WTC11 (cell line): ENCODE measurements around the gene ICA1. TPM values are rescaled to one million over a fixed set of nuclear protein-coding genes. Genes with fewer than 3 reads are reported as not detected.

Source experiments
- ATAC-seq: fragments of 200-7000 bp; cut with Tn5 transposase; 2 replicates; pipeline ENCODE4 v1.10.0; 2021; ENCODE audit warnings: mild to moderate bottlenecking, moderate library complexity
- CTCF ChIA-PET: fragments of 300-600 bp; sonication (Branson Sonifier 250); formaldehyde crosslinking; loops from one replicate; lab custom pipeline; 2021; ENCODE audit warnings: antibody characterized with exemption; lab: Charles Lee
- POLR2A ChIA-PET: fragments of 350-600 bp; sonication (Branson Sonifier 250); formaldehyde crosslinking; loops from one replicate; lab custom pipeline; 2021; ENCODE audit warnings: antibody characterized with exemption; lab: Charles Lee
- DNase-seq: peaks from one replicate; pipeline ENCODE4 v3.0.0; 2021; ENCODE audit warnings: low spot score
- H3K27ac Mint-ChIP-seq: 2 replicates; pipeline ENCODE4 v1.8.0; 2021; ENCODE audit warnings: mixed read lengths
- H3K27me3 Mint-ChIP-seq: 2 replicates; pipeline ENCODE4 v1.8.0; 2021; ENCODE audit warnings: low read depth, mild to moderate bottlenecking, moderate library complexity, mixed read lengths
- H3K36me3 Mint-ChIP-seq: 2 replicates; pipeline ENCODE4 v1.8.0; 2021; ENCODE audit warnings: mixed read lengths
- H3K4me1 Mint-ChIP-seq: 2 replicates; pipeline ENCODE4 v1.8.0; 2022; ENCODE audit warnings: mixed read lengths
- H3K4me3 Mint-ChIP-seq: 2 replicates; pipeline ENCODE4 v1.8.0; 2021; ENCODE audit warnings: mild to moderate bottlenecking, moderate library complexity, mixed read lengths
- H3K9me3 Mint-ChIP-seq: 2 replicates; pipeline ENCODE4 v1.8.0; 2021; ENCODE audit warnings: mixed read lengths
- CREB1 ChIP-seq: sonication (generic); formaldehyde crosslinking; IDR thresholded peaks from 2 replicates; pipeline ENCODE4 v1.8.0; 2023; ENCODE audit warnings: mild to moderate bottlenecking, missing genetic modification reagents
- HMGA2 ChIP-seq: fragments of 250-450 bp; sonication (Bioruptor Pico); IDR thresholded peaks from 2 replicates; pipeline ENCODE4 v1.4.0; 2021; ENCODE audit warnings: mild to moderate bottlenecking, moderate library complexity
- KAT7 ChIP-seq: sonication (generic); formaldehyde crosslinking; IDR thresholded peaks from 2 replicates; pipeline ENCODE4 v1.8.1; 2023; ENCODE audit warnings: missing genetic modification reagents, mild to moderate bottlenecking, borderline replicate concordance
- MXD4 ChIP-seq: fragments of 250-450 bp; sonication (Bioruptor Pico); IDR thresholded peaks from 2 replicates; pipeline ENCODE4 v1.8.0; 2021; ENCODE audit warnings: mild to moderate bottlenecking, moderate library complexity, borderline replicate concordance
- SMAD4 ChIP-seq: sonication (generic); formaldehyde crosslinking; IDR thresholded peaks from 2 replicates; pipeline ENCODE4 v1.8.0; 2022; ENCODE audit warnings: mild to moderate bottlenecking, missing genetic modification reagents
- SP1 ChIP-seq: sonication (generic); formaldehyde crosslinking; conservative IDR thresholded peaks from 2 replicates; pipeline ENCODE4 v1.8.1; 2022; ENCODE audit warnings: missing genetic modification reagents
- TCF7 ChIP-seq: sonication (generic); formaldehyde crosslinking; IDR thresholded peaks from 2 replicates; pipeline ENCODE4 v1.8.0; 2022; ENCODE audit warnings: mild to moderate bottlenecking, low read depth, missing genetic modification reagents, moderate library complexity
- TP53 ChIP-seq: sonication (generic); formaldehyde crosslinking; IDR thresholded peaks from 2 replicates; pipeline ENCODE4 v1.8.1; 2023; ENCODE audit warnings: mild to moderate bottlenecking, missing genetic modification reagents
- ZNF232 ChIP-seq: sonication (generic); formaldehyde crosslinking; IDR thresholded peaks from 2 replicates; pipeline ENCODE4 v1.8.0; 2022; ENCODE audit warnings: mild to moderate bottlenecking, missing genetic modification reagents
- total RNA-seq: library from RNA; stranded (reverse); gene quantifications from 3 replicates; pipeline ENCODE4 v1.2.3, GENCODE V29; 2021
- TF ChIP-seq, protein P1 (sequence below): sonication (generic); formaldehyde crosslinking; IDR thresholded peaks from 2 replicates; pipeline ENCODE4 v1.8.0; 2022; ENCODE audit warnings: mild to moderate bottlenecking, missing genetic modification reagents
- TF ChIP-seq, protein P2 (sequence below): sonication (generic); formaldehyde crosslinking; conservative IDR thresholded peaks from 2 replicates; pipeline ENCODE4 v1.8.1; 2023; ENCODE audit warnings: mild to moderate bottlenecking, low read depth, missing genetic modification reagents, moderate library complexity
- TF ChIP-seq, protein P3 (sequence below): sonication (generic); formaldehyde crosslinking; IDR thresholded peaks from 2 replicates; pipeline ENCODE4 v1.8.1; 2022; ENCODE audit warnings: low read depth, missing genetic modification reagents, borderline replicate concordance
- TF ChIP-seq, protein P4 (sequence below): fragments of 250-450 bp; sonication (Bioruptor Pico); IDR thresholded peaks from 2 replicates; pipeline ENCODE4 v1.8.0; 2021; ENCODE audit warnings: mild to moderate bottlenecking
- TF ChIP-seq, protein P5 (sequence below): fragments of 250-450 bp; sonication (Bioruptor Pico); IDR thresholded peaks from 2 replicates; pipeline ENCODE4 v1.9.0; 2021; ENCODE audit warnings: moderate library complexity, mild to moderate bottlenecking, inconsistent platforms, borderline replicate concordance
- TF ChIP-seq, protein P6 (sequence below): sonication (generic); formaldehyde crosslinking; IDR thresholded peaks from 2 replicates; pipeline ENCODE4 v1.8.0; 2022; ENCODE audit warnings: mild to moderate bottlenecking, missing genetic modification reagents
- TF ChIP-seq, protein P7 (sequence below): sonication (generic); formaldehyde crosslinking; IDR thresholded peaks from 2 replicates; pipeline ENCODE4 v1.8.0; 2022; ENCODE audit warnings: mild to moderate bottlenecking, missing genetic modification reagents

Gene ICA1
- total RNA-seq, 1 experiment from 2014 or later: 31.2 TPM

DNA sequence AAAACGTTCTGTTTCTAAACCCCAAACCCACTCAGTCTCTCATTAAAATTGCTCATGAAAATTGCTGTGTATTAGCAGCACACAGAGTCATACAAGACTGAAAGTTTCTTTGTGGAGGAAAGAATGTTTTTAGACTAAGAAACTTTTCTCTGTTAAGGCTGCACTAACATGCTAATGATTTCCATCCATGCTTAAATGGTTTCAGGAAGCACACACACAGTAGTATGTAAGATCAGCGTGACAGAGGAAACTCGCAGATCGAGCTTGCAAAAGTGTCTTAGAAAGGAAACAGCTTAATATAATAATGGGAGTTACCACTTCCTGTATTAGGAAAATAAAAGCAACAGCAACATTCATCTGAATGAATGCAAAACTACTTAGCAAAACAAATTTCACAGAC, 112.7 kb downstream of the ICA1 start:
- ChIA-PET CTCF (no interaction called here), POLR2A (interaction anchor here (0.5 kb wide), 1 partner anchor 25 kb away, joined by 3 read pairs; no protein-coding TSS in a partner anchor)
- Mint-ChIP-seq H3K4me3 (no peak overlapping the region), H3K4me1 (peaks cover 41% of the 10 kb centered on the region), H3K27ac (no peak overlapping the region)
- TF ChIP-seq, protein P1, sequence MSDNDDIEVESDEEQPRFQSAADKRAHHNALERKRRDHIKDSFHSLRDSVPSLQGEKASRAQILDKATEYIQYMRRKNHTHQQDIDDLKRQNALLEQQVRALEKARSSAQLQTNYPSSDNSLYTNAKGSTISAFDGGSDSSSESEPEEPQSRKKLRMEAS (CRISPR knock-in tag): no peak
- TF ChIP-seq, protein P2, sequence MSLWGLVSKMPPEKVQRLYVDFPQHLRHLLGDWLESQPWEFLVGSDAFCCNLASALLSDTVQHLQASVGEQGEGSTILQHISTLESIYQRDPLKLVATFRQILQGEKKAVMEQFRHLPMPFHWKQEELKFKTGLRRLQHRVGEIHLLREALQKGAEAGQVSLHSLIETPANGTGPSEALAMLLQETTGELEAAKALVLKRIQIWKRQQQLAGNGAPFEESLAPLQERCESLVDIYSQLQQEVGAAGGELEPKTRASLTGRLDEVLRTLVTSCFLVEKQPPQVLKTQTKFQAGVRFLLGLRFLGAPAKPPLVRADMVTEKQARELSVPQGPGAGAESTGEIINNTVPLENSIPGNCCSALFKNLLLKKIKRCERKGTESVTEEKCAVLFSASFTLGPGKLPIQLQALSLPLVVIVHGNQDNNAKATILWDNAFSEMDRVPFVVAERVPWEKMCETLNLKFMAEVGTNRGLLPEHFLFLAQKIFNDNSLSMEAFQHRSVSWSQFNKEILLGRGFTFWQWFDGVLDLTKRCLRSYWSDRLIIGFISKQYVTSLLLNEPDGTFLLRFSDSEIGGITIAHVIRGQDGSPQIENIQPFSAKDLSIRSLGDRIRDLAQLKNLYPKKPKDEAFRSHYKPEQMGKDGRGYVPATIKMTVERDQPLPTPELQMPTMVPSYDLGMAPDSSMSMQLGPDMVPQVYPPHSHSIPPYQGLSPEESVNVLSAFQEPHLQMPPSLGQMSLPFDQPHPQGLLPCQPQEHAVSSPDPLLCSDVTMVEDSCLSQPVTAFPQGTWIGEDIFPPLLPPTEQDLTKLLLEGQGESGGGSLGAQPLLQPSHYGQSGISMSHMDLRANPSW (CRISPR knock-in tag): no peak
- TF ChIP-seq SMAD4 (CRISPR knock-in tag): no peak
- no peak for TF ChIP-seq TCF7 (CRISPR knock-in tag)
- no peak for TF ChIP-seq SP1 (CRISPR knock-in tag)
- TF ChIP-seq, protein P3, sequence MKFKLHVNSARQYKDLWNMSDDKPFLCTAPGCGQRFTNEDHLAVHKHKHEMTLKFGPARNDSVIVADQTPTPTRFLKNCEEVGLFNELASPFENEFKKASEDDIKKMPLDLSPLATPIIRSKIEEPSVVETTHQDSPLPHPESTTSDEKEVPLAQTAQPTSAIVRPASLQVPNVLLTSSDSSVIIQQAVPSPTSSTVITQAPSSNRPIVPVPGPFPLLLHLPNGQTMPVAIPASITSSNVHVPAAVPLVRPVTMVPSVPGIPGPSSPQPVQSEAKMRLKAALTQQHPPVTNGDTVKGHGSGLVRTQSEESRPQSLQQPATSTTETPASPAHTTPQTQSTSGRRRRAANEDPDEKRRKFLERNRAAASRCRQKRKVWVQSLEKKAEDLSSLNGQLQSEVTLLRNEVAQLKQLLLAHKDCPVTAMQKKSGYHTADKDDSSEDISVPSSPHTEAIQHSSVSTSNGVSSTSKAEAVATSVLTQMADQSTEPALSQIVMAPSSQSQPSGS (CRISPR knock-in tag): no peak
- no peak for TF ChIP-seq HMGA2
- TF ChIP-seq, protein P4, sequence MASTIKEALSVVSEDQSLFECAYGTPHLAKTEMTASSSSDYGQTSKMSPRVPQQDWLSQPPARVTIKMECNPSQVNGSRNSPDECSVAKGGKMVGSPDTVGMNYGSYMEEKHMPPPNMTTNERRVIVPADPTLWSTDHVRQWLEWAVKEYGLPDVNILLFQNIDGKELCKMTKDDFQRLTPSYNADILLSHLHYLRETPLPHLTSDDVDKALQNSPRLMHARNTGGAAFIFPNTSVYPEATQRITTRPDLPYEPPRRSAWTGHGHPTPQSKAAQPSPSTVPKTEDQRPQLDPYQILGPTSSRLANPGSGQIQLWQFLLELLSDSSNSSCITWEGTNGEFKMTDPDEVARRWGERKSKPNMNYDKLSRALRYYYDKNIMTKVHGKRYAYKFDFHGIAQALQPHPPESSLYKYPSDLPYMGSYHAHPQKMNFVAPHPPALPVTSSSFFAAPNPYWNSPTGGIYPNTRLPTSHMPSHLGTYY (CRISPR knock-in tag): no peak
- TF ChIP-seq TP53 (CRISPR knock-in tag): no peak
- TF ChIP-seq, protein P5, sequence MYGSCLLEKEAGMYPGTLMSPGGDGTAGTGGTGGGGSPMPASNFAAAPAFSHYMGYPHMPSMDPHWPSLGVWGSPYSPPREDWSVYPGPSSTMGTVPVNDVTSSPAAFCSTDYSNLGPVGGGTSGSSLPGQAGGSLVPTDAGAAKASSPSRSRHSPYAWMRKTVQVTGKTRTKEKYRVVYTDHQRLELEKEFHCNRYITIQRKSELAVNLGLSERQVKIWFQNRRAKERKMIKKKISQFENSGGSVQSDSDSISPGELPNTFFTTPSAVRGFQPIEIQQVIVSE (CRISPR knock-in tag): no peak
- TF ChIP-seq KAT7 (CRISPR knock-in tag): no peak
- TF ChIP-seq, protein P6, sequence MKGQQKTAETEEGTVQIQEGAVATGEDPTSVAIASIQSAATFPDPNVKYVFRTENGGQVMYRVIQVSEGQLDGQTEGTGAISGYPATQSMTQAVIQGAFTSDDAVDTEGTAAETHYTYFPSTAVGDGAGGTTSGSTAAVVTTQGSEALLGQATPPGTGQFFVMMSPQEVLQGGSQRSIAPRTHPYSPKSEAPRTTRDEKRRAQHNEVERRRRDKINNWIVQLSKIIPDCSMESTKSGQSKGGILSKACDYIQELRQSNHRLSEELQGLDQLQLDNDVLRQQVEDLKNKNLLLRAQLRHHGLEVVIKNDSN: no peak
- no peak for TF ChIP-seq MXD4 (CRISPR knock-in tag)
- TF ChIP-seq ZNF232: no peak
- TF ChIP-seq, protein P7, sequence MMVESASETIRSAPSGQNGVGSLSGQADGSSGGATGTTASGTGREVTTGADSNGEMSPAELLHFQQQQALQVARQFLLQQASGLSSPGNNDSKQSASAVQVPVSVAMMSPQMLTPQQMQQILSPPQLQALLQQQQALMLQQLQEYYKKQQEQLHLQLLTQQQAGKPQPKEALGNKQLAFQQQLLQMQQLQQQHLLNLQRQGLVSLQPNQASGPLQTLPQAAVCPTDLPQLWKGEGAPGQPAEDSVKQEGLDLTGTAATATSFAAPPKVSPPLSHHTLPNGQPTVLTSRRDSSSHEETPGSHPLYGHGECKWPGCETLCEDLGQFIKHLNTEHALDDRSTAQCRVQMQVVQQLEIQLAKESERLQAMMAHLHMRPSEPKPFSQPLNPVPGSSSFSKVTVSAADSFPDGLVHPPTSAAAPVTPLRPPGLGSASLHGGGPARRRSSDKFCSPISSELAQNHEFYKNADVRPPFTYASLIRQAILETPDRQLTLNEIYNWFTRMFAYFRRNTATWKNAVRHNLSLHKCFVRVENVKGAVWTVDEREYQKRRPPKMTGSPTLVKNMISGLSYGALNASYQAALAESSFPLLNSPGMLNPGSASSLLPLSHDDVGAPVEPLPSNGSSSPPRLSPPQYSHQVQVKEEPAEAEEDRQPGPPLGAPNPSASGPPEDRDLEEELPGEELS: no peak
- TF ChIP-seq CREB1 (CRISPR knock-in tag): no peak
- TF ChIP-seq, all 79 proteins: peak for 0
- Mint-ChIP-seq H3K9me3 (peaks cover 13% of the 10 kb centered on the region), H3K27me3 (no peaks in the 10 kb centered on the region), H3K36me3 (peaks cover 8% of the 10 kb centered on the region)
- no peak for ATAC-seq
- no peak for DNase-seq
